ELR (cell line): ENCODE measurements around the gene MALRD1.

Source experiments
- DNase-seq: peaks from one replicate; pipeline ENCODE4 v3.0.0-alpha.2; 2015; ENCODE audit warnings: low read depth

Gene MALRD1

DNA sequence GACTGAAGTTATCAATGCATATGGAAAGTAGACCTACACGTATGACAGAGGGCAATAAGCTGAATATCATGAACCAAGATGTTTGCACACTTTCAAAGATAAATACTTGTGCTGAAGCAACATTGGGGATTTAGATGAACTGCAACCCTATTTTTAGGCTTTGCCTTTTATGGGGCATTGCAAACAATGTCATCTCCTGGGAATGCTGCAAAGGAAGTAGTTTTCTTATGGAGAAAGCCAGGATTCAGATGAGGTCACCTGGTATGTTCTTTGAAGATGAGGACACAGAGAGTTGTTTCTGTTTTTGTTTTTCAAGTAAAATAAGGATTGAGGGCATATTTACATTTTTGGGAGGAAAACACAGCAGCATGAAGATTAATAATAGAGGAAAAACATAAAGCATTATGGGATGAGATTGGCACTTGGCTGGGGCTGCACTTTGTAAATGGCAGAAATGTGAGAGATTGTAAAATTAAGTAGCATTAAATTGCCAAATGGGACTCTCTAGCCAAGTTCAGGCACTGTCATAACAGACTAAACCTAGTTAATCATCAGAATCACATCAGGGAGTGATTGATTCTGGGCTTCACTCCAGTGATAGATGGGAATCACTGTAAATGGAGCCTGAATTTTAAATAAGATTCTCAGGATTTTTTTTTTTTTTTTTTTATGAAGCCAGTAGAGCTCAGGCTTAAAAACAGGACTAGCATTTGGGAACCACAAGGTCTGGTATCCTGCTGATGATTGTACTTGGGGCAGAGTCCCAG is 63.1 kb downstream of the MALRD1 start:
- no peak for DNase-seq

DNA sequence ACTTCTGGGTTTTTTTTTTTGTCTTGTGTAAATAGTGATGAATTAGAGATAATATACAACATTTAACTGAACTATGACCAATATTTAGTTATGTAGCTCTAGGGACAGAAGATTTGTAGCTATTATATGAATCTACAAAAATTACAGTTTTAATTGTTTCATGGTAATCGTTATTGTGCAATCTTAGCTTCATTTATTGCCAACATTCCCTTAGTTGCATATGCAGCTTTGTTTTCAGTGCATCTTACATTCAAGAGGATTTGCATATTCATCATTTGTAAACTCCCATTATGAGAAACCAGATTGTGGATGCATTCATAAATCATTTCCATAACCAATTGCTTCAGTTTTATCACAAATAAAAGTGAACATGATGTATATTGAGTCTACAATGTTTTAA is 68.8 kb downstream of the MALRD1 start:
- DNase-seq, result no peak

- no peak for DNase-seq
Measured at GRCh38 chr10:19119191-19119590, 70.6 kb downstream of the MALRD1 start.

- DNase-seq, result no peak
Measured at GRCh38 chr10:19120381-19120908, 71.8 kb downstream of the MALRD1 start.

- DNase-seq, result no peak
Measured at GRCh38 chr10:19133992-19134391, 85.4 kb downstream of the MALRD1 start.

GRCh38 chr10:19142967-19143366 is 94.4 kb downstream of the MALRD1 start:
- no peak for DNase-seq

- no peak for DNase-seq
Measured at GRCh38 chr10:19144206-19144605, 95.6 kb downstream of the MALRD1 start.

GRCh38 chr10:19154375-19154774 is 105.8 kb downstream of the MALRD1 start:
- no peak for DNase-seq

DNA sequence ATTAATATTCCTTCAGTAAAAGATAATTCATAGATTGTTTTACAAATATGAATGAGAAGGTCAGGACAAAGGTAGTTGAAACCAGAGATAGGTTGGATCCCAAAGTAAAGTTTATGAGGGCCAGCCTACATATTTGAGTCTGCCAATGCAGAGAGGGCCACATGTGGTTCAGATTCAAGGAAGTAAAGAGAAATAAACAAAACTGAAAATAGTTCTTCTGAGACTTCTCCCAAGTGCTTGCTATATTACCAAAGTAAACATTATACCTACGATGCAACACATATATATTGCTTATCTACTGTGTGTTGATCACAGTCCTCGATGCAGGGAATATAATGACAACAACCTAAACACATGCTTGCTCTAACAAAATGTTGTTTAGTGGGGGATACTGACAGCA is 109.8 kb downstream of the MALRD1 start:
- no peak for DNase-seq

GRCh38 chr10:19158870-19159269 is 110.3 kb downstream of the MALRD1 start:
- DNase-seq, result no peak

DNA sequence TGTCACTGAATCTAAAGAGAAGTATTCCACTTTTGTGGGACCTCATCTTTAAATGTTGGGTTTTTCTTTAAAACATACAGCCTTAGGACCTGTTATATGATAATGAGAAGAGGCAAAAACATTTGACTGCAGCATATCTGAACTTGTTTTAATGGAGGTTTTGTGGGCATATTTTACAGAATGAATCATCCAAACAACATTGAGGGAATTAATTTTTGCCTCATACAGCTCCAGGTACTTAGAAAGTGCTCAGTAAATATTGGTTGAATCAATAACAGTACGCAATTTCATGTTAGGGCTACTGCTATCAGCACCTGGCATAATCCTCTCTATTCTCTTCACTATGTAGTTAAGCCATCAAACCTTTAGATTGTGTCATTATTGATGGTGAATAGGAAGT is 115.9 kb downstream of the MALRD1 start:
- DNase-seq, result no peak

GRCh38 chr10:19168584-19168983 is 120.0 kb downstream of the MALRD1 start:
- DNase-seq, result no peak

DNA sequence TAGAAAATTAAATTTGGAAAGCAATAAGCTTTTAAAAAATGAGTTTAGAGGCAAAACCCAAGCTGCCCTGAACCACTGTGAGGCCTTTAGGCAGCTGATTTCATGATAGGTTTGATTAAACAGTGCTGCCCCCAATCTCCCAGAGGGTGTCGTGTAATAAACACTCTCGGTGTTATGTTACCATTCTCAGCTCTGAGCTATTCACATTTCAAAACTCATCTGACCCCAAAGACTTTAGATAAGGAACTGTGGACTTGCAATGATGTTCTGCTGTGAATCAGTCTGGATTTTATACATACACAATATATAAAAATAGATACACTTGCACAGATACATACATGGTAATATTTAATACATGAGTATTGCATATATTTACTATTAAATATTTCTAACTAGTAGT is 120.4 kb downstream of the MALRD1 start:
- DNase-seq, result no peak

DNA sequence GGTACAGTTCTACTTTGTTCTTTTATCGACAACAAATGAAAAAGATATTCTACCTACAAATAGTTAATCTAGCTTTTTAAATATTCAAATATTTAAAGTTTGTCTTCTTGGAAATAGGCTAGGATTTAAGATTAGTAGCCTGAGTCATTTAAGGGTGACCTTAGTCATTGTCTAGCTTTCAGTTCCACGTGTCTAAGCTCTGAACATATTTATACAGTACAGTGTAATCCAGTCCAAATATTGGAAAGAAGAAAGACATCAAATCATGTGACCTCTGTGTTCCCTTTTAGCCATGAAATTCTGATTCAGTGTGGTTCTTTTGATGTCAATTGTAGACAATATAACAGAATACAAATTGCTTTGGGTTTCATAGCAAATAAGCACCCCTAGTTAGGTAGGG is 121.1 kb downstream of the MALRD1 start:
- no peak for DNase-seq

DNA sequence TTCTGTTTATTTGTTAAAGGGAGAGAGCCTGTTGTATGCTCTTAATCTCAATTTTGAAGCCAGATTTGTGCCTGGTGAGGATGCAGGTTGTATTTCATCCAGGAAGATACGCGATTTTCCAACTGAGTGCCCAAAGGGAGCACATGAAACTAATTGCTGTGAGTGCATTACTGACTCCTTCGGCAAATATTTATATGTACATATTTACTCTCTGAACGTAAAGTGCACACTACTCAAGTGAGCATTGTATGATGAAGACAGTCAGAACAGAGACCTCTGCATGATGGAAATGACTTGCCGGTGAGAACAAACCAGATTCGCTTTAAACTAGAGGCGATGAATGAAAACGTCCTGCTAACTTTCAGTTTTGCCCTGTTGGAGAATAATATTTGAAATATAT is 130.1 kb downstream of the MALRD1 start:
- DNase-seq, result no peak

DNA sequence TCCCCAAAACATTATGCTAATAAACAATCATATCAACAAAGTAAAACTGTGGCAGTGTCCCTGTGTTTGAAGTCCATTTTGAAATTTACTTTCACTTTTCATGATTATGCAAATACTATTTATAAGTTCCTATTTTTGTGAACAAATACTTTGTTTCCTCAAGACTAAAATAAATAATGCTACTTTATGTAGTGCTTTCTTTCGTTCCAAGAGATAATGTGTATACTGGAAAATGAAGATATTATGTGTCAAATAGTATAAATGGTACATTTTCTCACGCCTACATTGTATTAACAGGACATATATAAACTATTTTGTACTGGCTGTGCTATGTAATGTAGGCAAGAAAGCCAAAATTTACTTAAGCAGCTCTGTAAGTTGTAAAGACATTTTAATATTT is 136.3 kb downstream of the MALRD1 start:
- DNase-seq, result no peak

DNA sequence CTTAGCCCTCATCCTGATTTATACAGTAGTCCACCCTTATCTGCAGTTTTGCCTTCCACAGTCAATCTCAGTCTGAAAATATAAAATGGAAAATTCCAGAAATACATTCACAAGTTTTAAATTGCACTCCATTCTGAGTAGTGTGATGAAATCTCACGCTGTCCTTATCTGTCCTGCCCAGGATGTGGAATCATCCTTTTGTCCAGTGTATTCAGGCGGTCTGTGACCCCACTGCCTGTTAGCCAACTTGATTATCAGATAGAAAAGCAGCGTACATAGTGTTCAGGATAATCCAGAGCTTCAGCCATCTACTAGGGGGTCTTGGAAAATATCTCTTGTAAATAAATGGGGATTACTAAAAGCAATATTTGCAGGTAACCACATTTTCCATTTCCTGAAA is 146.3 kb downstream of the MALRD1 start:
- no peak for DNase-seq

DNA sequence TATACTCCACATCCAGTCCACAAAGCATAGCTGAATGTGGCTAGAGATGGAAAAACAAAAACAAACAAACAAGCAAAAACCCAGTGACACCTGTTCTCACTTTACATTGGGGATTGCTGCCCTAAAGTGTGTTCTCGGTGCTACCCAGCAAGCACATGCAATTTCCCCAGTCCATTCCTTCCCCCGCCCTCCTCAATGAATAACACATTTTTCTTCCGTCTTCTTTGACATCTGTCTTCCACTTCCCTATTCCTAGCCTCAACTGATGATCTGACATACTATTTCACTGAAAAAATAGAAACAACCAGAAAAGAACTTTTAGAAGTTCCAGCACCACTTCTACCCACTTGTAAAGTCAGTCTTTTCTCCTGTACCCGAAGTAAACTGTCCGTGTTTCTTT is 147.1 kb downstream of the MALRD1 start:
- DNase-seq, result no peak

GRCh38 chr10:19200211-19200610 is 151.6 kb downstream of the MALRD1 start:
- no peak for DNase-seq

DNA sequence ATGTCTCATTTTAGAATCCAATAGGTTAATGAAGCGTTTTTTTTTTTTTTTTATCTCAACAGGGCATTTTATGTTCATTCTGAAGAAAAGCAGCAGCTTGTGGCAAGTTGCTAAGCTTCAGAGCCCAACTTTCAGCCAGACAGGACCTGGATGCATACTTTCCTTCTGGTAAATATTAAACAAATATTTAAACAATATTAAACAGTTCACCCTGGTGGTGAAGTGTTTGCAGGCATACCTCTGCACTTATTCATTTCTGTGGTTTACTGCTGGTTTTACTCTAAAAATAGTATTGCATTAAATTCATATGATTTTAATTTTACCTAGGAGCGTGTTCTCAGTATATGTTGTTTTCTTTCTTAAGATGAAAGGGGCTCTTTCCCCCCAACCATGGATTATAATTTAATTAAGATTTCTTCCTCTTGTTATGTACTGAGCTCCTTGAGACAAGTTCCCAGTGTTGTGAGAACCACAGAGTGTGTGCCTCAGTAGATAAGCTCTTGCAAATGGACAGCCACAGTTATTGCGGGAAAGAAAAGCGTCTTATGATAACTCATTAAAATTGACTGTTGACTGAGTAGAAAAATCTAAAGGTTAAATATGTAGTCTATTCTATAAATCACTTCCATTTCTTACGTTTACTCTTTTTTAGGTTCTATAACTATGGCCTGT is 155.8 kb downstream of the MALRD1 start:
- DNase-seq, result no peak

- DNase-seq, result no peak
Measured at GRCh38 chr10:19209319-19209718, 160.7 kb downstream of the MALRD1 start.

- DNase-seq, result no peak
Measured at GRCh38 chr10:19212590-19212989, 164.0 kb downstream of the MALRD1 start.

GRCh38 chr10:19221216-19221615 is 172.6 kb downstream of the MALRD1 start:
- no peak for DNase-seq

GRCh38 chr10:19226025-19226424 is 177.4 kb downstream of the MALRD1 start:
- DNase-seq, result no peak
